ENCODE data around the gene GM2A. TPM values are rescaled to one million over a fixed set of nuclear protein-coding genes. Genes with fewer than 3 reads are reported as not detected.

The GM2A gene
- polyA plus RNA-seq, 3 donors, result 22.2 to 57.9 (median 28.0) TPM

DNA sequence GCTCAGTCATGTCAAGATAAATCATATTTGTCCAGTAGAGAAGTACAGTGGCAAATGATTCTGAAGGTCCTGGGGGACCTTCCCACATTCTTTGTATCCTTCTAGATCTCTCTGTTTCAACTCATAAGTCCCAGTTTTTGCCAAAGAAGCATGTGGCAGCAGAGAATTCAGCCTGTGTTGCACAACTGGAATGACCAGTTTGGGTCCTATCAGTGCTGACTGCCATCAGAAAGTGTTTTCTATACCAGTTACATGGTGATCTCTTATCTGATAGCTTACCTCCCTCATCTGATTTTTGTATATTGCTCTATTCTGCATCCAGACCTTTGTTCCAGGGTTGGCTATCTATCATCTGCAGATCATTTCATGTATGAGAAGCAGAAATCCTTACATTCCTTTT, 21.7 kb downstream of the GM2A start:
- Histone ChIP-seq H3K4me1 (ENCODE audit: control insufficient read depth in 1 of 2, insufficient read depth in 2 of 2, low read length in 2 of 2) (peaks cover 11 to 14% of the 10 kb centered on the region in 2 donors), H3K36me3 (replicated peaks in 1 of 2; ENCODE audit: control insufficient read depth in 1 of 2, insufficient read depth in 2 of 2, low read length in 2 of 2) (peaks cover 8 to 11% of the 10 kb centered on the region in 2 donors), H2AFZ (ENCODE audit: insufficient read depth, low read depth, low read length, poor library complexity, severe bottlenecking) (no peak overlapping the region), H3K4me2 (replicated peaks; ENCODE audit: extremely low read depth, low read length, poor library complexity, severe bottlenecking) (no peak overlapping the region), H3K4me3 (replicated peaks in 1 of 3; ENCODE audit: low read depth in 2 of 3, low read length in 3 of 3) (no peak overlapping the region), H3K9me3 (replicated peaks in 1 of 2; ENCODE audit: control insufficient read depth in 1 of 2, insufficient read depth in 1 of 2, low read length in 2 of 2) (no peaks in the 10 kb centered on the region), H3K27me3 (ENCODE audit: control insufficient read depth in 2 of 2, insufficient read depth in 2 of 2, low read length in 2 of 2) (peaks cover 0 to 2% of the 10 kb centered on the region in 2 donors), H3K9ac (ENCODE audit: insufficient read depth, low read length, poor library complexity, severe bottlenecking) (no peak overlapping the region), H4K20me1 (ENCODE audit: insufficient read depth, low read length) (no peaks in the 10 kb centered on the region), H3K79me2 (ENCODE audit: insufficient read depth, low read length) (no peaks in the 10 kb centered on the region), H3K27ac (ENCODE audit: low read depth in 1 of 2, low read length in 2 of 2) (no peak overlapping the region)
- TF ChIP-seq, protein P1, sequence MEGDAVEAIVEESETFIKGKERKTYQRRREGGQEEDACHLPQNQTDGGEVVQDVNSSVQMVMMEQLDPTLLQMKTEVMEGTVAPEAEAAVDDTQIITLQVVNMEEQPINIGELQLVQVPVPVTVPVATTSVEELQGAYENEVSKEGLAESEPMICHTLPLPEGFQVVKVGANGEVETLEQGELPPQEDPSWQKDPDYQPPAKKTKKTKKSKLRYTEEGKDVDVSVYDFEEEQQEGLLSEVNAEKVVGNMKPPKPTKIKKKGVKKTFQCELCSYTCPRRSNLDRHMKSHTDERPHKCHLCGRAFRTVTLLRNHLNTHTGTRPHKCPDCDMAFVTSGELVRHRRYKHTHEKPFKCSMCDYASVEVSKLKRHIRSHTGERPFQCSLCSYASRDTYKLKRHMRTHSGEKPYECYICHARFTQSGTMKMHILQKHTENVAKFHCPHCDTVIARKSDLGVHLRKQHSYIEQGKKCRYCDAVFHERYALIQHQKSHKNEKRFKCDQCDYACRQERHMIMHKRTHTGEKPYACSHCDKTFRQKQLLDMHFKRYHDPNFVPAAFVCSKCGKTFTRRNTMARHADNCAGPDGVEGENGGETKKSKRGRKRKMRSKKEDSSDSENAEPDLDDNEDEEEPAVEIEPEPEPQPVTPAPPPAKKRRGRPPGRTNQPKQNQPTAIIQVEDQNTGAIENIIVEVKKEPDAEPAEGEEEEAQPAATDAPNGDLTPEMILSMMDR (IDR thresholded peaks at IDR 0.05), result no peak
- Mint-ChIP-seq H3K27ac (no peak overlapping the region), H3K4me1 (no peaks in the 10 kb centered on the region), H3K36me3 (peaks cover 2 to 4% of the 10 kb centered on the region in 2 donors), H3K4me3 (no peak overlapping the region), H3K9me3 (peaks cover 0 to 3% (median 0%) of the 10 kb centered on the region in 7 donors), H3K27me3 (ENCODE audit: low read depth in 3 of 3) (peaks cover 0 to 11% (median 3%) of the 10 kb centered on the region in 3 donors)
- no peak for DNase-seq
- intact Hi-C loops (cut with micrococcal nuclease), result no loop called here

DNA sequence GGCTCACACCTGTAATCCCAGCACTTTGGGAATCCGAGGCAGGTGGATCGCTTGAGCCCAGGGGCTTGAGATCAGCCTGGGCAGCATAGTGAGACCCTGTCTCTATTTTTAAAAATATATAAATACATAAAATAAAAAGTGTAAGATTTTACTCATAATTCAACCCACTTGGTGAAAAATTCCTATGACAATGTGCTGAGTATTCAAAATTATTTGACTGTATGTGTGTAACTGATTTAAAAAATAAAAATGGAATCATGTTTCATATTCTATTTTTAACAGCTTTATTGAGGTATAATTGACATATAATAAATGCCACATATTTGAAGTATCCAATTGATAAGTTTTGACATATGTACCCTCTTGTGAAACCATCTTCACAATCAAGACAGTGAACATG, 22.8 kb downstream of the GM2A start:
- Mint-ChIP-seq H3K9me3 (peaks cover 0 to 3% (median 0%) of the 10 kb centered on the region in 7 donors), H3K4me3 (no peak overlapping the region), H3K27ac (no peak overlapping the region), H3K4me1 (no peaks in the 10 kb centered on the region), H3K27me3 (ENCODE audit: low read depth in 3 of 3) (peaks cover 0 to 13% (median 3%) of the 10 kb centered on the region in 3 donors), H3K36me3 (peaks cover 2 to 4% of the 10 kb centered on the region in 2 donors)
- H3K27ac ChIP-seq (ENCODE audit: low read depth in 1 of 2, low read length in 2 of 2), result no peak overlapping the region
- peaks cover 8 to 10% of the 10 kb centered on the region in 2 donors for H3K4me1 ChIP-seq (ENCODE audit: control insufficient read depth in 1 of 2, insufficient read depth in 2 of 2, low read length in 2 of 2)
- H3K4me3 ChIP-seq (replicated peaks in 1 of 3; ENCODE audit: low read depth in 2 of 3, low read length in 3 of 3), result no peak overlapping the region
- H3K9ac ChIP-seq (ENCODE audit: insufficient read depth, low read length, poor library complexity, severe bottlenecking), result no peak overlapping the region
- peaks cover 0 to 2% of the 10 kb centered on the region in 2 donors for H3K27me3 ChIP-seq (ENCODE audit: control insufficient read depth in 2 of 2, insufficient read depth in 2 of 2, low read length in 2 of 2)
- 100% methylated on average over 1 of the region's 2 CpGs for WGBS (ENCODE audit: insufficient coverage)
- H3K4me2 ChIP-seq (replicated peaks; ENCODE audit: extremely low read depth, low read length, poor library complexity, severe bottlenecking), result no peak overlapping the region
- no peaks in the 10 kb centered on the region for H4K20me1 ChIP-seq (ENCODE audit: insufficient read depth, low read length)
- H3K36me3 ChIP-seq (replicated peaks in 1 of 2; ENCODE audit: control insufficient read depth in 1 of 2, insufficient read depth in 2 of 2, low read length in 2 of 2), result no peaks in the 10 kb centered on the region
- no peak for DNase-seq
- H3K9me3 ChIP-seq (replicated peaks in 1 of 2; ENCODE audit: control insufficient read depth in 1 of 2, insufficient read depth in 1 of 2, low read length in 2 of 2), result no peaks in the 10 kb centered on the region
- no peak overlapping the region for H2AFZ ChIP-seq (ENCODE audit: insufficient read depth, low read depth, low read length, poor library complexity, severe bottlenecking)
- H3K79me2 ChIP-seq (ENCODE audit: insufficient read depth, low read length), result no peaks in the 10 kb centered on the region
- TF ChIP-seq, protein P1 (IDR thresholded peaks at IDR 0.05), result no peak
- intact Hi-C loops (cut with micrococcal nuclease), result no loop called here
